HG03565 (cell line): Measurements from ENCODE around the gene VTA1.
"Not testable (repeated sequence)": the region's sequence is repeated elsewhere in the genome, so short reads cannot be mapped to it uniquely, and the experiment has no call there.

Source experiments
- ATAC-seq: cut with Tn5 transposase; IDR thresholded peaks from one replicate; pipeline ENCODE4 v1.9.1; 2021; ENCODE audit warnings: mild to moderate bottlenecking, moderate library complexity; ENCODE audit not compliant: unreplicated experiment

Gene VTA1

GRCh38 chr6:142167486-142167885 is 20.4 kb downstream of the VTA1 start:
- no peak for ATAC-seq

GRCh38 chr6:142171351-142171750 is 24.3 kb downstream of the VTA1 start:
- no peak for ATAC-seq

- ATAC-seq: no peak
Measured at GRCh38 chr6:142172758-142173157, 25.7 kb downstream of the VTA1 start.

DNA sequence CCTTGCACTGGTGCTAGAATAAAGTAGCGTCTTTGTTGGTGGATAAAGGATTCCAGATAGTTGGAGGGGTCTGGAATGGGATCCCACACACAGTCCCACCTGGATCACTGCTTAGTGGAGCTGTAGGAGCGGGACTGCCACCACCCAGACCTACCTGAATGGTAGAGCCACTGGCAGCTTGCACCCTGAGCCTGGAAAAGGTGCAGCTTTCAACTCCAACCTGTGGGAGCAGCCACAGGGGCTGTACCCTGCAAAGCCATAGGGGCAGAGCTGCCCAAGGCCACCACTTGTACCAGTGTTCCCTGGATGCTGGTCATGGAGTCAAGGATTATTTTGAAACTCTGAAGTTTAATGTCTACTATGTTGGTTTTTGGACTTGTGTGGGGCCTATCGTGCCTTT is 26.9 kb downstream of the VTA1 start:
- no peak for ATAC-seq

DNA sequence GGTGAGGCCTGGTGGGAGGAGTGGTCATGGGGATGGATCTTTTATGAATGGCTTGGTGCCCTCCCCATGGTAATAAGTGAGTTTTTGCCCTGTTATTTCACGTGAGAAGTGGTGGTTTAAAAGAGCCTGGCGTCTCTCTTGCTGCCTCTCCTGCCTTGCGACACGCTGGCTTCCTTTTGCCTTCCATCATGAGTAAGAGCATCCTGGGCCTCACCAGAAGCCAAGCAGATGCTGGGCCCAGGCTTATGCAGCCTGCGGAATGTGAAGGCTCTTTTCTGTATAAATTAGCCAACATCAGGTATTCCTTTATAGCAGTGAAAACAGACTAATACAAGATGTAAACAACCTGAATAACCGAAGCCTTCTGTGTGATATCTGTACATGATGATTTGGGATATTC is 27.6 kb downstream of the VTA1 start:
- no peak for ATAC-seq

- no peak for ATAC-seq
Measured at GRCh38 chr6:142178129-142178528, 31.1 kb downstream of the VTA1 start.

GRCh38 chr6:142182004-142182403 is 34.9 kb downstream of the VTA1 start:
- ATAC-seq: no peak

DNA sequence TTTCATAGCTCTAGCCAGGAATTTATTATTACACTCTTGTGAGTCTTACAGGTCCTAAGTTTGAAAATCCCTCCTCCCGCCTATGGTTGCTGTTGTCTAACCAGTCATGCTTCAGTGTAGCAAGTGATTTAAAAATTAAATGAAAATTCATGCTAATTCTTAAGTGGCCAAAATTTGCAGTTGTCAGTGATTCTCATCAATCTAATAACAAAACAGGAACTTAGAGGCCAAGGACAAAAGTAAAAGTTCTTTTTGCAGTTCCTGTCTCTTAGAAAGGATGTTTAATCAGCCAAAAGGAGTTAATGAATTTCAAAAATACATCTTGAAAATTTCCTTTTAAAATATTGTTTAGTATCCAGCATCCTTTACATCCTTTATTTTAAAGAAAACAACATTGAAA is 36.3 kb downstream of the VTA1 start:
- no peak for ATAC-seq

- no peak for ATAC-seq
Measured at GRCh38 chr6:142184307-142184706, 37.2 kb downstream of the VTA1 start.

- no peak for ATAC-seq
Measured at GRCh38 chr6:142185641-142186040, 38.6 kb downstream of the VTA1 start.

DNA sequence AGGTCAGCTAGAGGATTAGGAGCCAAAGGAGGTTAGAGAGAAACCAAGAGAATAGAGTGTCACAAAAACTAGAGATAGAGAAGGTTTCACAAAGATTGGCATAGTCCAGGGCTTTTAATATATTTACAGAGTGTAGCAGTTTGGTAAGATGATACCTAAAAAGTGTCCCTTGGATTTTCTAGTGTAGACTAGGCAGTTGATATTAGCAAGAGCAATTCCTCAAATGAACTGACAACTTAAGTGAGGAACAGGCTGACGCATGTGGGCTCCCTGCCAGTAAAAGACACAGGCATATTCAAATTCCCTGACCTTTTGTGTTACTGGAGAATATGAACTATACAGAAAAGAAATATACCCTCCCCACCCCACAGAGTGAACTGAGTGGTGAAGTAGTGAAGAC is 40.1 kb downstream of the VTA1 start:
- no peak for ATAC-seq

- not testable (repeated sequence) for ATAC-seq
Measured at GRCh38 chr6:142188341-142188740, 41.3 kb downstream of the VTA1 start.

GRCh38 chr6:142189057-142189456 is 42.0 kb downstream of the VTA1 start:
- ATAC-seq: no peak

DNA sequence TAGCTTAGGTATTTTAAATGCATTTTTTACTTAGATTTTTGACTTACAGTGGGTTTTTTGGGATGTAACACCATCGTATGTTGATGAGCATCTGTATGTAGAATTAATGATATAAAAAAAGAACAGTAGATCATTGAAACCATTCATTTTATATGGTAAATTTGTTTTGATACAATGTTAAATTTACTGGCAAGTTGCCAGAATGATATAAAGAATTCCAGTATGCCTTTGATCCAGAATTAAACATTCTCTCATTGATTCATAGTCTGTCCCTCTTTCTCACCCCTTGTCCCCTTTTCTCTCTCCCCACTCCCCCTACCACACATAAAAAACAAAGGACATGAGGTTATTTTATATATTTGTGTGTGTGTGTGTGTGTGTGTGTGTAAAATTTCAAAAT is 45.3 kb downstream of the VTA1 start:
- no peak for ATAC-seq

- no peak for ATAC-seq
Measured at GRCh38 chr6:142193621-142194020, 46.6 kb downstream of the VTA1 start.

DNA sequence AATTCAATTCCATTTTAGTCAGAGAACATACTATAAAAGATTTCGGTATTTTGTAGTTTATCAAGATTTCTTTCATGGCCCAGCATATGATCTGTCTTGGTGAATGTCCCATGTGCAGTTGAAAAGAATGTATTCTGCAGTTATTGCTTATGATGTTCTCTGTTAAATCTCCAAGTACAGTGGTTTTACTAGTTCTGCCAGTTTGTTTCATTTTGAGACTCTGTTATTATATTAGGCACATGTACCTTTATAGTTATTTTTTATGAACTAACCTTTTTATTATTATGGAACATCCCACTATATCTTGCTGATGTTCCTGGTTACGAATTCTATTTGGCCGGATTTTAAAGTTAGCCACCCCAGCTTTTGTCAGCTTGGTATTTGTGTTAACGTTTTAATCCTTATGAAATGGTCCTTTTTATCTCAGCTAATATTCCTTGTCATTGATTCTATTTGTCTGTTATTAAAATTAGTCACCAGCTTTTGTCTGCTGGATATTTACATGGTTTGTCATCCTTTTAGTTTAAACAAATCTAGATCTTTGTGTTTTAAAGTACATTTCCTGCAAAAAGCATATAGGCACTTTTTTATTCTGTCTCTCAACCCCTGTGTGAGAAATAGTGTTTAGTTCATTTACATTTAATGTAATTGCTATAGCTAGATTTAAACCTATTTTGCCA is 48.9 kb downstream of the VTA1 start:
- ATAC-seq: no peak

GRCh38 chr6:142200846-142201628 is 54.0 kb downstream of the VTA1 start:
- ATAC-seq: no peak

GRCh38 chr6:142207265-142207877 is 60.3 kb downstream of the VTA1 start:
- no peak for ATAC-seq

GRCh38 chr6:142210606-142211005 is 63.5 kb downstream of the VTA1 start:
- no peak for ATAC-seq

DNA sequence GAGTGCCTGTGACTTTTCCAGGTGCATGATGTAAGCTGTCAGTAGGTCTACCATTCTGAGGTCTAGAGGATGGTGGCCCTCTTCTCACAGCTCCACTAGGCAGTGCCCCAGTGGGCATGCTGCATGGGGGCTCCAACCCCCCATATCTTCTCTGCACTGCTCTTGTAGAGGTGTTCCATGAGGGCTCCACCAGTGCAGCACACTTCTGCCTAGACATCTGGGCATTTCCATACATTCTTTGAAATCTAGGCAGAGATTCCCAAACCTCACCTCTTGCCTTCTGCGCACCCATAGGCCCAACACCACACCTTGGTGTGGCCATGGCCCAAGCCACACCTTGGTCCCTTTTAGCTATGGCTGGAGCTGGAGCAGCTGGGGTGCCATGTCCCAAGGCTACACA is 66.3 kb downstream of the VTA1 start:
- ATAC-seq: no peak

- no peak for ATAC-seq
Measured at GRCh38 chr6:142218446-142218845, 71.4 kb downstream of the VTA1 start.

DNA sequence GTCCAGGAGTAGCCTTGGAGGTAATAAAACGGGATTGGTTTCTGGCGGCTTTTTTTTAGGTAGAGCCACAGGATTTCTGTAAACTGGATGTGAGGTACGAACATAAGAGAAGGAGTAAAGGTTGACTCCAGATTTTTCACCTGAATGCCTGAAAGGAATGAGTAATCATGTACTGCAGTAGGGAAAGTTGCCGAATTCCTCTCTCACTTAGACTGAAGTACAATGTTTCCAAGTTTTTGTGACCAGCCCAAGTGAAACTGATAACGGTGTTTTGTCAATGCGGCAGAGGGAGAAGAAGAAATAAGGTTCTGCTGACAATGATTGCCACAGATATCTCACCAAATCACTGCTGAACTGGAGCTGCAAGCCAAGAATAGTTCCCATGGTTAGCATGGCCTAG is 75.0 kb downstream of the VTA1 start:
- no peak for ATAC-seq
